Tongue (tissue), 2 donors: ENCODE data around the gene UTP15. TPM values are rescaled to one million over a fixed set of nuclear protein-coding genes. Genes with fewer than 3 reads are reported as not detected.

Experiments
- DNase-seq: peaks from one replicate; pipeline ENCODE4 v3.0.0-alpha.2; 2015
- total RNA-seq: library from RNA; depleted of rRNA; stranded (reverse); fragments of >200 nt; gene quantifications from one replicate; pipeline ENCODE4 v1.2.3, GENCODE V29; 2014

The UTP15 gene
- total RNA-seq, 1 donor from 2014 or later = 30.9 TPM

- no peak for DNase-seq
Observed at GRCh38 chr5:73565969-73566547, 515 bp downstream of the UTP15 start.

GRCh38 chr5:73582285-73583145 lies 17.0 kb downstream of the UTP15 start:
- no peak for DNase-seq

GRCh38 chr5:73587923-73588322 lies 22.4 kb downstream of the UTP15 start:
- DNase-seq = no peak

GRCh38 chr5:73591102-73591695 lies 25.7 kb downstream of the UTP15 start:
- peak; percentile 91 for DNase-seq

GRCh38 chr5:73591698-73592501 lies 26.4 kb downstream of the UTP15 start:
- DNase-seq = peak; percentile 17

GRCh38 chr5:73592551-73592950 lies 27.0 kb downstream of the UTP15 start:
- no peak for DNase-seq

- DNase-seq = no peak
Observed at GRCh38 chr5:73596705-73597328, 31.3 kb downstream of the UTP15 start.

GRCh38 chr5:73599380-73599779 lies 33.8 kb downstream of the UTP15 start:
- DNase-seq = no peak

GRCh38 chr5:73603998-73604397 lies 38.5 kb downstream of the UTP15 start:
- DNase-seq = no peak

- no peak for DNase-seq
Observed at GRCh38 chr5:73605223-73606087, 39.9 kb downstream of the UTP15 start.

- DNase-seq = no peak
Observed at GRCh38 chr5:73606206-73606753, 40.7 kb downstream of the UTP15 start.

GRCh38 chr5:73607228-73607627 lies 41.7 kb downstream of the UTP15 start:
- DNase-seq = no peak

- no peak for DNase-seq
Observed at GRCh38 chr5:73612799-73613198, 47.3 kb downstream of the UTP15 start.

GRCh38 chr5:73615085-73615484 lies 49.5 kb downstream of the UTP15 start:
- no peak for DNase-seq

GRCh38 chr5:73615947-73616346 lies 50.4 kb downstream of the UTP15 start:
- no peak for DNase-seq

GRCh38 chr5:73617510-73618279 lies 52.2 kb downstream of the UTP15 start:
- DNase-seq = no peak

GRCh38 chr5:73619606-73620333 lies 54.2 kb downstream of the UTP15 start:
- DNase-seq = peak; percentile 38

- DNase-seq = no peak
Observed at GRCh38 chr5:73620334-73620687, 54.8 kb downstream of the UTP15 start.

- DNase-seq = no peak
Observed at GRCh38 chr5:73623060-73623459, 57.5 kb downstream of the UTP15 start.
